ENCODE measurements around the gene CST1. TPM values are rescaled to one million over a fixed set of nuclear protein-coding genes. Genes with fewer than 3 reads are reported as not detected.

CST1 gene, protein sequence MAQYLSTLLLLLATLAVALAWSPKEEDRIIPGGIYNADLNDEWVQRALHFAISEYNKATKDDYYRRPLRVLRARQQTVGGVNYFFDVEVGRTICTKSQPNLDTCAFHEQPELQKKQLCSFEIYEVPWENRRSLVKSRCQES
- 0.67 to 1.7 TPM (median 0.98 TPM) in 5 replicates for total RNA-seq (2022; extraction: Qiagen RNA extraction)

DNA sequence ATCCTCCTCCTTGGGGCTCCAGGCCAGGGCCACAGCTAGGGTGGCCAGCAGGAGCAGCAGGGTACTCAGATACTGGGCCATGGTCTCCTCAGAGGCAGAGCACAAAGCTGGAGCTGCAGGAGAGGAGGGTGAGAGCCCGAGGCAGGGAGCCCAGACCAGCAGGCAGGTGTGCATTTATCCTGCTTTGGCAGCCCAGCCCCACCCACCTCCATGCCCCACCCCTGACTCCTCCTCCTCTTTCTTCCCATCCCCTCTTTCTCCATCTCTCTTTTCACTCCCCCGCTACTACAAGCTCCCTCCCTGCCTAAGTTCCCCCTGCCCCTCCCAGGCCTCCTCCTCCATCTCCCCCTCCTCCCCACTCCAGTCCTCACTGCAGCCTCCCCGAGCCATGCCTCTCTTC lies at the start of gene CST1:
CST1 (minus strand) TSS at position 150 of the 400 bp plus-strand sequence; CDS start at position 81, 69 bp downstream.

Other genes starting within 250 kb of the CST1 start
- not detected in 5 replicates for gene CST9L, start 182.5 kb downstream of the CST1 start, total RNA-seq (2022; extraction: Qiagen RNA extraction)
- gene CST9, start 145.0 kb downstream of the CST1 start, total RNA-seq (2022; extraction: Qiagen RNA extraction), result not detected in 5 replicates
- gene CST3, start 113.0 kb downstream of the CST1 start, total RNA-seq (2022; extraction: Qiagen RNA extraction), result 211 to 436 TPM (median 403 TPM) in 5 replicates
- gene CST4, start 61.9 kb downstream of the CST1 start, total RNA-seq (2022; extraction: Qiagen RNA extraction), result not detected in 5 replicates
- gene CST2, start 75.8 kb upstream of the CST1 start, total RNA-seq (2022; extraction: Qiagen RNA extraction), result 0.59 to 1.2 TPM (median 0.71 TPM) in 5 replicates
- not detected in 5 replicates for gene CST5, start 128.8 kb upstream of the CST1 start, total RNA-seq (2022; extraction: Qiagen RNA extraction)
- not detected in 5 replicates for gene GGTLC1, start 237.8 kb upstream of the CST1 start, total RNA-seq (2022; extraction: Qiagen RNA extraction)

Data from A549 treated with Hydrocortisone at 1 μM for 4 hours (cell line).